GM19372 (cell line): ENCODE measurements around the gene ZSCAN18.
"Not testable (repeated sequence)": the region's sequence is repeated elsewhere in the genome, so short reads cannot be mapped to it uniquely, and the experiment has no call there.

Experiments
- ATAC-seq: cut with Tn5 transposase; IDR thresholded peaks from one replicate; pipeline ENCODE4 v1.9.1; 2021; ENCODE audit warnings: mild to moderate bottlenecking, low read depth, moderate library complexity; ENCODE audit not compliant: unreplicated experiment

Gene ZSCAN18

GRCh38 chr19:58097781-58098681 is at the start of gene ZSCAN18:
ZSCAN18 (minus strand) TSS chr19:58098231; CDS start chr19:58090267, 7,964 bp downstream.
- ATAC-seq = peak; percentile 86

DNA sequence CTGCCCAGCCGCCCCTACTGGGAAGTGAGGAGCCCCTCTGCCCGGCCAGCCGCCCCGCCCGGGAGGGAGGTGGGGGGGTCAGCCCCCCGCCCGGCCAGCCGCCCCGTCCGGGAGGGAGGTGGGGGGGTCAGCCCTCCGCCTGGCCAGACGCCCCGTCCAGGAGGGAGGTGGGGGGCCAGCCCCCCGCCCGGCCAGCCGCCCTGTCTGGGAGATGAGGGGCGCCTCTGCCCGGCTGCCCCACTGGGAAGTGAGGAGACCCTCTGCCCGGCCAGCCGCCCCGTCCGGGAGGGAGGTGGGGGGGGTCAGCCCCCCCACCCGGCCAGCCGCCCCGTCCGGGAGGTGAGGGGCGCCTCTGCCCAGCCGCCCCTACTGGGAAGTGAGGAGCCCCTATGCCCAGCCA is 49.4 kb upstream of the ZSCAN18 start:
- ATAC-seq = not testable (repeated sequence)

GRCh38 chr19:58145849-58146248 is 47.8 kb upstream of the ZSCAN18 start:
- no peak for ATAC-seq

- ATAC-seq = no peak
These were observed 36.2 kb upstream of the ZSCAN18 start for GRCh38 chr19:58134244-58134643.

GRCh38 chr19:58129284-58129683 is 31.3 kb upstream of the ZSCAN18 start:
- ATAC-seq = no peak

DNA sequence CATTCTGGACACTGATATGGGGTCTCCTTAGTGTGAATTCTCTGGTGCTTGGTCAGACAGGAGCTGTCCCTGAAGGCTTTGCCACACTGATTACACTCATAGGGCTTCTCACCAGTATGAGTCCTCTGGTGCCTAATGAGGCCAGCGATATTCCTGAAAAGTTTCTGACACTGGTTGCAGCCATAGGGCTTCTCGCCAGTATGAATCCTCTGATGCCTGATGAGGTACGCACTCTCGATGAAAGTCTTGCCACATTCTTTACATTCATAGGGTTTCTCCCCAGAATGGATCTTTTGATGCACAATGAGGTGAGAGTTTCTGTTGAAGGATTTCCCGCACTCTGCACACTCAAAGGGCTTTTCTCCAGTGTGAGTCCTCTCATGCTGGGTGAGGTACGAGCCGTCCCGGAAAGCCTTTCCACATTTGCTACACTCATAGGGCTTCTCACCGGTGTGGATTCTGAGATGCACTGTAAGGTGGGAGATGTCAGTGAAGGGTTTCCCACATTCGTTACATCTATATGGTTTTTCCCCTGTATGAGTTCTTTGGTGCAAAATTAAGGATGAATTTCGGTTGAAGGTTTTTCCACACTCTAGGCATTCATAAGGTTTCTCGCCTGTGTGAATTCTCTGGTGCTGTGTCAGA is 30.1 kb upstream of the ZSCAN18 start:
- no peak for ATAC-seq

GRCh38 chr19:58123354-58123753 is 25.3 kb upstream of the ZSCAN18 start:
- ATAC-seq = no peak

DNA sequence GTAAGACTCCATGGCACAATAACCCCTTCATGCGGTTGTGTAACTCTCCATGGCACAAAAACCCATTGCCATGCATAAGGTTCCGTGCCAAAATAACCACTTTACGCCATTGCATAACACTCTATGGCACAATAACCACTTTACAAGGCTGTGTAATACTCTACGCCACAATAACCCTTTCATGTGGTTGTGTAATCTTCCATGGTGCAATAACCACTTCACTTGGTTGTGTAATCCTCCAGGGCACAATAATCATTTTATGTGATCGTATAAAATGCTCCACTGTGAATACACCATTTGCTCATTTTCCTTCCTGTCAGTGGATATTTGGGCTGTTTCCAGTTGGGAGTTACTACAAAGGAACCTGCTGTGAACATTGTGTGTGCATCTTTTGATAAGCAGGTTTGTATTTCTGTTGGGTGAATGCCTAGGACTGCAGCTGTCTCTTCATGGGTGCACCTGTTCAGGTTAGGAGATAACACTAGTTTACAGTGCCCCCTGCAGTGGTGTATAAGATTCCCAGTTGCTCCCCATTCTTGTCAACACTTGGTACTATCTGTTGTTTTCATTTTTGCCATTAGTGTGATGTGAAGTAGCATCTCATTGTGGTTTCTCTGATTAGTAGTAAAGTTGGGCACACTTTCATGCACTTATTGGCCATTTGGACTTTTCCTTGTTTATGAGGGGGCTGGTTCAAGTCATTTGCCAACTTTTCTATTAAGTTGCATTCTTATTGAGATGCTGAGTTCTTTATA is 21.1 kb upstream of the ZSCAN18 start:
- ATAC-seq = no peak

GRCh38 chr19:58117841-58118575 is 20.0 kb upstream of the ZSCAN18 start:
- ATAC-seq = no peak

DNA sequence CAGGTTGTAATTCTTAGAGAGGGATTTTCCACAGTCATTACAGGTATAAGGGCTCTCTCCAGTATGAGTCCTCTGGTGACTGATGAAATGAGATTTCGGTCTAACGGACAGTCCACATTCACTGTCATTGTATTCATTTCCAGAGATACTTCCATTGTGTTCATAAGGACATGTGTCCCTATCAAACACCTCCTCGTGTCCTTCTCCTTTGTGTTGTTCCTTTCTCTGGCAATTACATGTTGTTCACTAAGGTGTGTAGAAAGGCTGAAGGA is 10.5 kb upstream of the ZSCAN18 start:
- no peak for ATAC-seq

GRCh38 chr19:58107778-58108545 is 9.9 kb upstream of the ZSCAN18 start:
- no peak for ATAC-seq

DNA sequence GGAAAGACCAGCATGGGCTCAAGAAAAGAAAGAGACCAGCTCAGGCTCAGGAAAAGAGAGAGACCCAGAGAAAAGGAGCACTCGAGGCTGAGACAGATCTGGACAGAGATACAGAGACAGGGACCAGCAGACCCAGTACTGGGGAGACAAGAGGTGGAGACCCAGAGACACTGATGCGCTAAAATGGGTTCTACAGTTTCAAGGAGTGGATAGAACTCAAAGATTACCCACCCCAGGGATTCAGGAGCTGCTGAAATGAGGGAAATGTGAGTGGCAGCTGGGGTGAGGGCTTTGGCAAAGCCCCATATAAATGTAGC is 609 bp upstream of the ZSCAN18 start:
- ATAC-seq = no peak

DNA sequence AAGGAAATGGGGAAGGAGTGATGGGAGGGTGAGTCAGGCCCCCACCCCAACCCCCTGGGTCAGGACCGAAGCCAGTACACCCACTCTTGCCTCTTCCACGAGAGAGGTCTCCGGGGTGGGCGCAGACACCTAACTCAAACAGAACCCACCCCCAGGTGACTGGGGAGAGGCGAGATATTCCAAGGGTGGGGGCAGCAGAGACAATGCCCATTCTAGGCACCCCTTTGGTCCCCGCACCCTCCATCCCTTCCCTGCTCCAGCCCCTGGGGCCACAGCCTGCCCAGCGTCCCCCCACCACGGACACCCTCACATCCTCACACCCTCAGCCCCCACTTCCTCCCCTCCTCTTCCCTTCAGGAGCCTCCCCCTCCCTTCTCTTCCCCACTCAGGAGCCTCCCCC is 682 bp downstream of the ZSCAN18 start:
- no peak for ATAC-seq

GRCh38 chr19:58096884-58097283 is 1.1 kb downstream of the ZSCAN18 start:
- no peak for ATAC-seq

DNA sequence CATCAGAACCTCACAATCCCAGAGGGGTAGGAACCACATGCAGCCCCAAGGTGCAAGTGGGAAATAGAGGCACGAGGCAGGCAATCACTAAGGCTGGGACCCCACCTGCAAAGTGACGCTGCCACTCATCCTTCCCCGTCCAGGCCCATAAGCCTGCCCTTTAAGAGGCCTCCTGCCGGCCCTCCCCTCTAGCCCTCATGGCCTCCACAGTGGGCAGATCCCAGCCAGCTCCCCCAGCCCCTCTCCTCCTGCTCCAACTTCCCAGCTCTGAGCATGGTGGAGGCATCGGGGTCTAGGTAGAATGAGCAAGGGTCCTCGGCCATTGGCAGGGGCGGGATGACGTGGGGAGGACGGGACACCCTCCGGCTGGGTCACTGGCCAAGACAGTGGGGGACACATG is 2.7 kb downstream of the ZSCAN18 start:
- ATAC-seq = no peak

GRCh38 chr19:58093071-58093470 is 5.0 kb downstream of the ZSCAN18 start:
- no peak for ATAC-seq

DNA sequence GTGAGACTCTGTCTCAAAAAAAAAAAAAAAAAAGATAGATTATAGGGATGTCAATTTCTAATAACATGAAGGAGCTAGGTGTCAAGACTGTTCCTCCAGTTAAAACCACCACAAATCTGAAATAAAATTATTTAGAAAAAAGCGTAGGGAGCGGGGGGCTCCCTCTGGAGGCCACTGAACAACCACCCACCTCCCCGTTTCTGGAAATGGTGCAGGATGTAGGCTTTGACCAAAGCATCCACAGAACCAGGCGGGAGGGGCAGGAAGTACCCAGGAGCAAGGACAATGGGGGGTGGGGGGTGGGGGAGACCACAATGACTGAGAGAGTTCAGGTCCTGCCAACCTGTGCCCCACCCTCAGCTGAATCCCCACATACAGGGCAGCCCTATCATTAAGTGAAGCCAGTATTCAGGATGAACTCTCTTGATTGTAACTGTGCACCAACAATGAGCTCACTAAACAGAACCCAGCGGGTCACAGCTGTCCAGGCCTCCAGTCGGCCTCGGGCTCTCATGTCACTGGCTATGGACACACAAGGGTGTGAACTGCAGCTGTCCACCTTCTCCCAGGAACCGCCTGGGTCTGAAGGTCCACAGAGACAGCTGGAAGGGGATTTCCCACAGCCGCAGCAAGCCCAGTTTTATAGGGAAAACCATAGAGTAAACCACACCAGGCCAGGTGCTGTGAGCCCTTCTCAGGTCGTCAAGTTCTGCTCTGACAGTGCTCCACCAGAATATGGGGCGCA is 6.6 kb downstream of the ZSCAN18 start:
- ATAC-seq = no peak

DNA sequence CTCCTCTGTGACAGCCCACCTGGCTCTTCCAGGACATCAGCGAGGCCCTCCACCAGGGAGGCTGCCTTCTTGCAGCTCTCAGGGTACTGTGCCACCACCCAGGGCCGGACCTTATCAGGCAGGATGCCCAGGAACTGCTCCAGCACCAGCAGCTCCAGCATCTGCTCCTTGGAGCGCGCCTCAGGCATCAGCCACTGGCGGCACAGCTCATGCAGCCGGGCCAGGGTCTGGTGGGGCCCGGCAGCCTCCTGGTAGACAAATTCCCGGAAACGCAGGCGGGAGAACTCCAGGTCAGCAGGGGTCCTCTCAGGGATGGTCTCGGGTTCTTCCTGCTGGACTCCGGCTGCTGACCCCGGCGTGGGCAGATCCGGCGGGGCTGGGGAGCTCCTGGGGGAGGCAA is 8.2 kb downstream of the ZSCAN18 start:
- no peak for ATAC-seq

DNA sequence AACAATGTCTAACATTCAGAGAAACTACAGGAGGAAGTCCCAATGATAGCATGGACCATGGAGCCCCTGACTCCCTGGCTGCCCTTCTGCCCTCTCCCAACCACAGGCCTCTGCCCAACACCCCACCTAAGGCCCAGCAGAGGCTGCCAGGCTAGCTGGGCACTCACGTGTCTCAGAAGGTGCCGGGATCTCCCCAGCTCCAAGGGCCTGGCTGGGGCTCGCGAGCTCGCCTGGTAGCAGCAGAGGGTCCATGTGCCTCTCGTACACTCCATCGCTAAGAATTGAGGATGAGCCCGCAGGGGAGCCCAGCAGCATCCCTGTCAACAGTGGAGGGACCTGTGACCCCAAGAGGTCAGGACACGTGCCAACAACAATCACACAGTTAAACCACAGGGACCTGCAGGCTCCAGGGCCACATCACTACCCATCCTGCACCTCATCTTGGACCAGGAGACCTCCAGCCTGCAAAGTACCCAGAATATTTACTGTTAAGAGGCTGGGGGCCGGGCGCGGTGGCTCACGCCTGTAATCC is 9.4 kb downstream of the ZSCAN18 start:
- no peak for ATAC-seq
